Anterior cingulate cortex (tissue), 58 donors: ENCODE measurements around the gene RNF112.
A peak's percentile ranks its signal among the peaks of the same experiment; 100 is the strongest.

Source experiments
- DNase-seq, 58 donors: peaks; one replicate each; lab custom pipeline; 2025; lab: John Stamatoyannopoulos, UW

Gene RNF112

DNA sequence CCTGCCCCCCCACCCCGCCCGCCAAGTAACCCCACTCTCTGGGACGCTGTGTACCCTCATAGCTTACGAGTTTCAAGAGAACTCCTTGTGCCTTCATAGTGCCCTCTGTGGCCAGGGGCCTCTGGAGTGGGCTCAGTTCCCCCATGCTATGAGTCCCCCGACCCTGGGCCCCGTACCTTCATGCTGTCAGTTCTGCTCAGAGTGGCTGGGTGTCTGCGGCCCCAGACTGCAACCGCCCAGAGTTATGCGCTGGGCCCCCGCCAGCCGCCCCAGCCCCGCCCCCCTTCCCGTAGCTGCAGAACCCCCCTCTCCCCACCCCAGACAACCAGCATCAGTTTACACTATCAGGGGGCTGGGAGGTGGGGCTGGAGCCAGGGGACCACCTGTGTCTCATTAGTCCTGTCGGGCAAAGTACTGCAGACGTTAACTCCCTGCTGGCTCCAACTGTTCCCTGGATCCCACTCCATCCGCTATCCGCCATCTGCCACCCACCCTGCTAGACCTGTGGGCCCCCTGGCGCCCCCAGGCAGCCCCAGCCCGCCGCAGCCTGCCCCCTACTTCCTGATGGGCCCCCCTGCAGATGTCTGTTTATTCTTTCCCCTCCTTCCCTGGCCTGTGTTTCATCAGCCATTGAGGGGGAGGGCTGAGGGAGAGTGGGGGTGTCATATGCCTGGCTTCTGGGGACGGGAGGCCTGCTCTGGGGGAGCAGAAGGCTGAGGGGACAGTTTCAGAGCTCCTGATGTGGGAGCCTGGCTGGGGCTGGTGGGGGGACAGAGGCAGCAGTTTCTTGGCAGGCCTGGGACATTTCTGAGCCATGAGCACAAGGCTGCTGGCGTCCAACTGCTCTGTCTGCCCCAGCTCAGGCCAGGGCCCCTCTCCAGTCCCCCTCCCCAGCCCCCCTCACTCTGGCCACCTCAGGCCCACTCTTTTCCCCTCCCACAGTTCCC is 23.8 kb upstream of the RNF112 start, which contains the start of gene MFAP4:
MFAP4 (minus strand) TSS at position 217 of the 947 bp plus-strand sequence; CDS start at position 182, 35 bp downstream.
- peak in 34 of 58 donors; percentile 9 to 62 (median 34) for DNase-seq

DNA sequence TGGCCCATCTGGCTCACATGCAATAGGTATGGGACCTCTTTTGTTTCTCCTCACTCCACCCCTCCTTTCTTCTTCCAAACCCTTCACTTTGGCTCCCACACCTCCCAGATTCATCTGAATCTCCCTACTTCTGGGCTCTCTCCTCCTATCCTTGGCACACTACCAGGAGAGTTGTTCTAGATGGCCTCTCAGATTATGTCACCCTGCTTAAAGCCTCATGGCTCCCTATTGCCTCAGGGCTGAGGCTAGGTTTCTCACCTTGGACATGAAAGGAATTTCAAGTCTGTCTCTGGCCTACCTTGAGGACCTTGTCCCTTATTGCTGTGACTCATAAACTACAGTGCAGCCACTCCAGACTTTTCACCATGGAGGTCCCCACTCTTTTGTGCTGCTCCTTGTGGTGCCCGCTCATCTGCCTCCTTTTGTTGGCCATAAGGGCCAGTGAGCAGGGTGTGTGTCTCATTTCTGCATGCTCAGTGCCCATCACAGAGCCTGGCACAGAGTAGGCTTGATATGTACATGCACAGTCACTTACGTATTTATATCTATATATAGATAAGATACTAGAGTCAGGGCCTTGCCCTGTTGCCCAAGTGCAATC is 23.0 kb upstream of the RNF112 start:
- DNase-seq: no peak

DNA sequence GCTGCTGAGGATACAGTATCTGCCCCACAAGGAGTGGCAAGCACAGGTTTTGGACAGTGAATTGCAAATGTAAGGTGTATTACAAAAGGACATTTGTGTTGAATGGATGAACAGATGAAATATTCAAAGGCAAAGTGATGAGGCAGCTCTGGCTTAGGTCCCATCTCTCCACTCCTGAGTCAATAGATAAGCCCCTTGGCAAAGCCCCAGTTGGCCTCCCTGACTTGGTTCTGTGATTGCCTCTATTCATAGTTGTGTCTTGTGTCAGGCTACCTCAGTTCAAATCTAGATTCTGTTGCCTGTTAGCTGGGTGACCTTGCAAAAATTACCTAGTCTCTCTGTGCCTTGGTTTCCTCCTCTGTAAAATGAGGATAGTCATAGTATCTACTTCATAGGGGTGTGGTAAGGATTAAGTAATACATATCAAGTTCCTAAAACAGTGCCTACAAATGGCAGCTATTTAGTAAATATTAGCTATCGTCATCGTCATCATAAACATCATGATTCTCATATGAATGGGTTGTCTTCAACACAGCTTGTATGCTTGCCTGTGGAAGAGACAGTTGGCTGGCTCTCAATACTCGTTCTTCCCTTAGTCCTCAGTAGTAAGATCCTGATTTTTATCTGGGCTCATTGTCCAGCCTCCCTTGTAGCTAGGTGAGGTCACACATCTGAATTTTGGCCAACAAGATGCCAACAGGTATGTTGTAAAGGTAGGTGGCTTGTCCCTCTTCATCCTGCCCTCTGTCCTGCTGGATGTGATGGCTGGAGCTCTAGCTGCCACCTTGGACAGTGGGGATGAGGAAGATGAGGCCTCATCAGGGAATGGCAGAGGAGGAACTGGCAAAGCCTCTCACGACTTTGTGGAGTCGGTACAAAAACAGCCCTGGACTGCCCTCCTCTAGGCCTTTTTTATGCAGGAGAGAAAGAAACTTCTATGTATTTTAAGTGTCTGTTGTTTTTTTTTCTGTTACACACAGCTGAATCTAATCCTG is 21.9 kb upstream of the RNF112 start:
- no peak for DNase-seq

DNA sequence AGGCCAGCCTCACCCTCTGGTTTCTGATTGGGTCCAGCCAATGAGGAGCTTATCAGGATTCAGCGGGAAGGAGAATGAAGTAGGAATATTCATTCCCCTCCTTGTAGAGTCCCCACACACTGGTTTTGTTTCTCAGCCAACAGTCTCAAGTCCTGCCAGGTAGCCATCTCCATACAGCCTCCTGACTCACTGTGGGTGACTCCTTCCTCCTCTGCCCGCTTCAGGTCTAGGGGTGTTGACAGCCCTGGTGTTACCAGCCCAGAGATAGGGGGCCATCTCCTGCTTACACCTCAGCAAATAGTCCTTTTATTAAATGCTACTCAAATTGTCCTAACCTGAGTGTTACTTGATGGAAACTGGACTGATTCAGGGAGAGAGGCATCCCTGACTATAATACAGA is 20.1 kb upstream of the RNF112 start:
- no peak for DNase-seq

DNA sequence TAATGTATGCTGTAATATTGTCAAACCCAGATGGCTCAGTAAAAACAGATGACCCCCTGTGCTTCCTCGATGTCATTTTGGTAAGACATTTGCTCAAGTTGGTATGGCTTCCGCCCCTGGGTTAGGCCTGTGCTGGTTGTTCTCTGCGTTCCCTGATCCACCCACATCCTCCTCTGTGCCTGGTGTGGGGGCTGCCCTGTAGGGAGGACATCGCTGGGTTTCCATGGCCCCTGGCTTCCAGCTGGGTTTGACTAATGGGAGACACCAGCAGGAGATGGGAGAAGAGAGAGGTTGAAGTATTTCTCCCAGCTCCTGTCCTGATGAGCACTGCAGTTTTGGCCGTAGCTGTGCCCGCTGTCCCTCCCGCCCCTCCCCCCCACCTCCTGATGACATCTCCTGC is 19.6 kb upstream of the RNF112 start:
- DNase-seq: no peak

DNA sequence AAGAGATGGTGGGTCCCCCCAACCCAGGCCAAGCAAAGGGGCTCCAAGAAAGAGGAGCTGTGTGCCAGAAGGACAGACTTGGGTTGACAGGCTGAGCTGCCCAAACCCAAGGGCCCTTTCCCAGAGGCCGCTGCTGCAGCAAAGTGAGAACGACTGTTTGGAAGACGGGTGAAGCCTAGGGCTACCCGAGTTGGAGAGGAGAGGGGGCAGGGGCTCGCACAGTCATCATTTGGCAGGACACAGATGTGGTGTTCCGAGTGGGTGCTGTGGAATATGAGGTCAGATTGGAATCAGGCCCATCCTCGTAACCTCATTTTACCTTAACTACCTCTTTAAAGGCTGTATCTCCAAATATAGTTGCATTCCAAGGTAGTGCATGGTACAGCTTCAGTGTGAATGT is 18.7 kb upstream of the RNF112 start:
- DNase-seq: no peak

DNA sequence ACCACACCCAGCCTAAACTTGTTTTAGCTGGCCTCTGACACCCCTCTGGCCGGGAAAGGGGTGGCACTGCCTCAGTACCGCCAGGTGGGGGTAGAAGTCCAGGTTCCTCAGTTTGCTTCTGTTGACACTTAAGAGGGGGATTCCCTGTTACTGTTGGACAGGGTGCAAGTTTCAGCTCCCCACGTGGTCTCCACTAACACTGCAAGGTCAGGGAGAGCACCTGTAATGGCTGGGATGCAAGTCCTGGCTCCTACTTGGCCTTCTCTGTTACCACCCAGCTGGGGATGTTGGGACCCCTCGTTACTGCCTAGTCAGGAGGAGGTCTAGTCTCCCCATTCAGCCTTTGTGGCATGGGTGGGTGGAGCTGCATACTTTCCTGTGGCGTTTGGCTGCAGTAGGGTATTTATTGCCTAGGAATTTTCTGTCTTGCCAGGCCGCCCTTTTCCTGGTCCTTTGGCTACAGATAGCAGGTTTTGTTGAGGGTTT is 13.4 kb upstream of the RNF112 start:
- DNase-seq: no peak

DNA sequence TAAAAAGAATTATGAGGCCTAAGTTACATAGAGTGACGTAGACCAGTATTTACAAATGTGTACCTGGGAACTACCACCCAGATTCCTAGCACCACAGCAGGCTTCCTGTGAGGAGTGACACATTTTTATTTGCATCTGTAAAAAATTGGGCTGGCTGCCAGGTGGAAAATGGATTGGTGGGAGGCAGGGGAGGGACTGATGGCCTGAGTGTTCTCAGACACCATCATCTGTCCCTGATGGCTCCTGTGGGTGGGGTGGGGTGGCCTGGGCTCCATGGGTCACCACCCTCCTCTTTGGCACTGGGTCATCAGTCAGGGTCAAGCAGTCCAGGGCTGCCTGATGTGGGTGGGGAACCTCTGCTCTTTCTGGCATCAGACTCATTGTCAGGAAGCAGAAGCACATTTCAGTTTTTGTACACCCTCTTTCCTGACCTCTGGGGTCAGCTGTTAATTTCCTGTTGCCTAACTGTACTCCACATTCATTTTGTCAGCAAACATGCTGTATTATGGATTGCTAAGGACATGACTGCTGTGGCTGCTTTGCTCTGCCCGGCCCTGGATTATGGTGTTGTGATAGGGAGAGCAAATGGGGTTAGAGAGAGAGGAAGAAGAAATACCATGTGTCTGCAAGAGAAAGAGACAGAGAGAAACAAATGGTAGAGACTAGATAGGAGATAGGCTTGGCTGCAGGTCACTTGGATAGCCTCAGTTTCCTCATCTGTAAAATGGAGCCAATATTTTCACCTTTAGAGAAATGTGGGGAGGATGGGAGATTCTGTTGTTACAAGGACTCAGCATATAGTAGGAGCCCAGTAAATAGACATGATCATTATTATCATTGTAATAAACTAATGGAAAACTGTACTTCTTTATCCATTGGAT is 12.5 kb upstream of the RNF112 start:
- no peak for DNase-seq

DNA sequence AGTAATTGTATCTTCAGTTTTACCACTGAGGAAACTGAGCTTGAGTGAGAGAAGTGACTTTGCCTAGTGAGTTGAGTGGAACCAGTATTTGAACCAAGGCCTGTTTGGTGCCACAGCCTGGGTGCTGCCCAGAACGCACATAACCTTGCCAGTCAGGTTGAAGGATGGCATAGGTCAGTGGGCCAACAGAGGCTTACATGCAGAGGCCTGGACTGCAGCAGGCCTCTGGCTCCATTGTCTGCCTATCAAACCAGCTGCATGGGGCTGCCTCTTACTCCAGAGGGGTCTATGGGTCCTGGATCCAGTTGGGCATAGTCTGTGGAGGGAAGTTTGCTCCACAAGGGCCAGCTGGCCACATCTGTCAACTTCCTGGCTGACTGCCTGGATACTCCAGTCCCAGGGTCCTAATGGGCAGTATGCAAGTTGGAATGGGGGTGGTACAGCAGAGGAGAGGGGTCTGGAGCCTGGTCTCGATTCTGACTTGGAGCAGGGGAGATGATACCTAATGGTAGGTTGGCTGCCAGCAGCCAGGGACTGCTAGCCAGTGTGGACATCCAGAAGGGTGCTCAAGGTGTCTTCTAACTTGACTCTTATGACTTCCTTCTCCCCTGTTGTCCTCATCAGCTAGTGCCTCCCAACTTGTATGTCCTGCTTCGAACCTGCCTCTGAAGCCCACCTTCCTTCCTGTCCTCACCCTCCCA is 11.1 kb upstream of the RNF112 start:
- no peak for DNase-seq

DNA sequence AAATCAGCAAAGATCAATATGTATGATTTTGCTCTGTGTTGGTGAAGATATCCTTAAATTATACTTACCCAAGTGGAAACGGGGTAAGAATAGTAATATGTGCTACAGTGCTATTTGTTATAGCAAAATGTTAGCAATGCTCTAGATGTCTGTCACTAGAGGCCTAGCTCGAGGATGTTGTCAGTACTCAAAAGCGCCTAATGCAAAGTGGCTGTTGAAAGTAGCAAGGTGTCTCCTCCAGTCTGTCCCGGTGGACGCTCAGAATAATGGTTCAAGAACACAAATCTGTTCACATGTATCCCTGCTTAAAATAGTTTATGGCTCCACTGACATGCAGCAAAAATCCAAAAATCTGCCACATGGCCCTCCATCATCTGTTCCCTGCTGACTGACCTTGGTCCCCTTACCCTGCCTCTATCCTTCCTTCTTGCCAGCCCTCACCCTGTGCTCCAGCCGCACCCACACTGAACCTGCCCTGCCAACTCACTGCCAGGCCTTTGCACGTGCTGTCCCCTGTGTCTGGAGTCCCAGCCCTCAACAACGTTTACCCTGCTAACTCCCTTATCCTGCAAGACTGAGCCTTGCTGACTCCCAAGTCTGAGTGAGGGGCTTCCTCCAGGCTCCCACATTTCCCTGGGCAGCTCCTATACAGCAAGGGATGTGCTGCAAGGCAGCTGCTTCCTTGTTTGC is 9.6 kb upstream of the RNF112 start:
- DNase-seq: no peak

DNA sequence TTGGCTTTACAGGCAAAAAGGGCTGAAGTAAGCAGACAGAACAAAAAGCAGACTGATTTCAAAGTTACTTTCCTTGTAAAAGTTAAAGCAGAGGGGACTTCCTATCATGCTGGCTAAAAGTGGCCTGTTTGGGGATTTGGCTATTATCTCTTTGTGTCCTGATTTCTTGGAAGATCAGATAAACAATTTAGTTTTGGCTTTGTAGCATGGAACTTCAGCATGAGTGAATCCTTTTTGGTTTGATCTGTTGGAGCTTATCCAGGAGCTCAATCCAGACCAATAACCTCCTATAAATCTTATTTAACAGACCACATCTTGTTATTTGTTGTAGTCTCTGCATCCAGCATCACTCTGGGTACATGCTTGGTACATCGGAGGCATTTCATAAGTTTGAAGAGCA is 8.9 kb upstream of the RNF112 start:
- DNase-seq: no peak

DNA sequence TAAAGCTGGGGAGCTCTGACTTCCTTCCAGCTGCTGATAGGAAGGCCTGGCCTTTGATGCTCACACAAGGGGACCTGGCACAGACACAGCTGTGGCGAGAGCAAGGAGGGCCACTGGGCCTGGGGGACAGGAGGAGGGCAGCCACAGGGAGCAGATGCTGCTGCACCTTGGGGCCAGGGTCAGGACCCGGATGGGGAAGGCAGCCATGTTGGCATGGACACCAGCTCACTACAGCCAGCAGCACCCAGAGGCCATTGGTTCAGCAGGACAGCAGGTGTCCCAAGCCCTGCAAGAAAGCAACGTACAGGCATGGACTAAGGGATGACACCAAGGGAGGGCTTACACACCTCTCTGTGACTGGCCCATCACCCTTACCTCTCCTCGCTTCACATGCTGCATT is 8.0 kb upstream of the RNF112 start:
- DNase-seq: no peak

DNA sequence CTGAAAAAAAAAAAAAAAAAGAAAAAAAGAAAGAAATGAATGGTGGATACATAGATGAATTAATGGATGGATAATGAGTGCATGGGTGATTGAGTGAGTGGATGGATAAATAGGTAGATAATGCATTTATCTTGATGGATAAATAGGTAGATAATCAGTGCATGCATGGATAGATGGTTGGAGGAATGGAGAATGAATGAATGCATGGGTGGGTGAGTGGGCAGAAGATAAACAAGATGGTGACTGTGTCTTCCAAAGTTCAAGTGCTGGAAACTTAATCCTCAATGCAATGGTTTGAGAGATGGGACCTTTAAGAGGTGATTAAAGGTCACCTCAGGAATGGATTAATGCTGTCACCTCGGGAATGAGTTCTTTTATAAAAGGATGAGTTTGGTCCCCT is 6.8 kb upstream of the RNF112 start:
- no peak for DNase-seq

DNA sequence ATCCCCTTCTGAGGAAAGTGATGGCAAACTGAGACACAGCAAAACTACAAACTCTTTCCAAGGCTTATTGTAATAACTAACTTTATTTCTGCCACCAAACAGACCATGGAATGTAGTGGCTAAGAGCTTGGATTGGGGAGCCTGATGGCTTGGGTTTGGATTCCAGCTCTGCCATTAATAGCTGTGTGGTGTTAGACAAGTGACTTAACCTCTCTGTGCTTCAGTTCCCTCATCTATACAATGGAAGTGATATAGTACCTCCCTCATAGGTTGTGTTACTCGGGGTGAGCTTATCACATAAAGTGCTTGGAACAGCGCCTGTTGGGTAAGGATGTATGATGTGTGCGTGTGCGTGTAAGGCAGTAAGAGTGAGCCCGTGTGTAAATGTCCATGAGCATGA is 5.9 kb upstream of the RNF112 start:
- no peak for DNase-seq

DNA sequence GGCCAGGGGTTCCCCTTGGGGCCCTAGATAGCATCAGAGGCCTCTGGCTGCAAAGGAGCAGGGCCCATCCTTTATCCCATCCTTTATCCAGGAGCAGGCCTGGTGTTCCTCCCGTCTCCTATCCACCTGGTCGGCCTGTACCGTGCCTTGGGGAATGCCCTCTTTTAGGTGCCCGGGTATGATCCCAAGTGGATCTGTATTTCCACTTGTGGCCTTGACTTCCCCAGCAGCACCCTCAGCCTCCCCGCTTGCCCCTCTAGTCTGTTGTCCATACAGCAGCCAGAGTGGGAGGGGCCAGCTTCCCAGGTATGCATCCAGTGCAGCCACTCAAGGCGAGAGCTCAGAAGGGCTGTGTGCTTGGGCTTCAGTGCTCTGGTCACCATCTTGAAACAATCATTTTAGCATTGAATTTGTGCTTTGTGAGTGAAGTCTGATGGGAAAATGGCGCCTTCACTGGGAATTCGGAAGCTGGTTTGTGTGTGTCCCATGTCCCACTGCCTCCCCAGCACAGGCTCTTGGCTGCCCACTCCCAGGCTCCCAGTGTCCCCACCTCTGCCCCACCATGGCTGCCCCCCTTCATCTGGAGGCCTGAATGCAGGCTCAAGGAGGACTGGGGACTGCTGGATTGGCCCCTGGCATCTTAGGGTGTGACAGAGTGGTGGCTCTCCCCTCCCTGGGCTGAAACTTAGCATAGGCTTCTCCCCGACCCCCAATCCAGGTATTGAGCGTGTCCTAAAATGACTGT is 3.3 kb upstream of the RNF112 start:
- no peak for DNase-seq

DNA sequence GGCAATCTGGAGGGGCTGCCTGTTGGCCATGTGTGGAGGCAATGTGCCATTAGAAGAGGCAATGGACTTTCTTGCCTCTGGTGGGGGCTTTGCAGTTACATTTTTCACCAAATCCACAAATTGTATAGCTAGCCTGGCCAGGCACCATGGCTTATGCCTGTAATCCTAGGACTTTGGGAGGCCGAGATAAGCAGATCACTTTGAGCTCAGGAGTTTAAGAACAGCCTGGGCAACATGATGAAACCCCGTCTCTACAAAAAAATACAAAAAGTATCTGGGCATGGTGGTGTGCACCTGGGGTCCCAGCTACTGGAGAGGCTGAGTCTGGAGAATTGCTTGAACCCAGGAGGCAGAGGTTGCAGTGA is 2.7 kb upstream of the RNF112 start:
- DNase-seq: no peak

DNA sequence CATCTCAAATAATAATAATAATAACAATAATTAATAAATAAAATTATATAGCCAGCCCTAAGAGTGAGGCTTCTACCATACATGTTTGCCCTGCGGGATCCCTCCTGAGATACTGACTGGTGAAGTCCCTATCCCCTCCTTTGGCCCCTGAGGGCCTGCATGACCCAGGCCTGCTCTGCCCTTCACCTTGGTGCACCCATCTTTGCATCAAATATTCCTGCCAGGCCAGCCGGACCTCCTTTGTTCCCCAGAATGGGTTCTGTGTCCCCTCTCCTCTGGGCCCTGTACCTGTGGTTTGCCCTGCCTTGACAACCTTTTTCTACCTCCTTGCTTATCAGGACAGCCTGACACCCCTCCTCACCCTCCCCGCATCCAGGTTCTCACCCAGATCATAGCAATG is 2.0 kb upstream of the RNF112 start:
- DNase-seq: no peak

DNA sequence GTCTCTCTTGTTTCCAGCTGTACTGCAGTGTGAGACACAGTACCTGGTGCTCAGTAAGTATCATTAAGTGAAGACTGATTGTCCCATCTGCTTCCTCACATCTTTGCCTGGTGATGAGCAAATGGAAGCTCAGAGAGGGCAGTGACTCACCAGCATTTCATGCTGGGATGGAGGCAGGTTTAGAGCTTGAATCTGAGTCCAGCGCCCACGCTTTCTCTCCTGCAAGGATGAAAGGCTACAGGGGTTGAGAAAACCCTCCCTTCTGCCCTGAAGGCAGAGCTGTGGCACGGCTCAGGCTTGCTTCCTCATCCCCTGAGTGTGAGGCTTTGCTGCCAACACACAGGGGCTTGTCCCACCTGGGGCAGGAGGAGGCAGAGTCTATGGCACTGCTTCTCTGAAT is 1.5 kb upstream of the RNF112 start:
- peak in 2 of 58 donors; percentile 7 to 21 for DNase-seq
